Measurements from ENCODE around the gene ARHGAP44.

Gene ARHGAP44

DNA sequence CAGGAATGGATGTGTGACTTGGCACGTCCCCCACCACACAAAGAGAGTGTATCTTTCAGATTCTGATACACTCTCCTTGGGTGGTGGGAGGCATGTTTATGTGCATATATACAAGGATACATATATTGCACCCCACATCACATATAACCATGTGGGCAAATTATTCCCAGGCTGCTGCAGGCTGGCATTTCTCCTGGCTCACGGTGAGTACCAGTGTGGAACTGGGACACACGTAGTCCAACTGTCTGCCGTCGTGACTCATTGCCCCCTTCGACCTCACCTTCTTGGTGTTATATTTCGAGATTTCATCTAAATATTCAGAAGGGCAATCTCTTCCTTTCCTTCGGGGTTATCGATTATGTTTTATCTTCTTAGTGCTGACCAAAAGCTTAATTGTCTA lies 24.4 kb downstream of the ARHGAP44 start:
- TF ChIP-seq, protein P1, sequence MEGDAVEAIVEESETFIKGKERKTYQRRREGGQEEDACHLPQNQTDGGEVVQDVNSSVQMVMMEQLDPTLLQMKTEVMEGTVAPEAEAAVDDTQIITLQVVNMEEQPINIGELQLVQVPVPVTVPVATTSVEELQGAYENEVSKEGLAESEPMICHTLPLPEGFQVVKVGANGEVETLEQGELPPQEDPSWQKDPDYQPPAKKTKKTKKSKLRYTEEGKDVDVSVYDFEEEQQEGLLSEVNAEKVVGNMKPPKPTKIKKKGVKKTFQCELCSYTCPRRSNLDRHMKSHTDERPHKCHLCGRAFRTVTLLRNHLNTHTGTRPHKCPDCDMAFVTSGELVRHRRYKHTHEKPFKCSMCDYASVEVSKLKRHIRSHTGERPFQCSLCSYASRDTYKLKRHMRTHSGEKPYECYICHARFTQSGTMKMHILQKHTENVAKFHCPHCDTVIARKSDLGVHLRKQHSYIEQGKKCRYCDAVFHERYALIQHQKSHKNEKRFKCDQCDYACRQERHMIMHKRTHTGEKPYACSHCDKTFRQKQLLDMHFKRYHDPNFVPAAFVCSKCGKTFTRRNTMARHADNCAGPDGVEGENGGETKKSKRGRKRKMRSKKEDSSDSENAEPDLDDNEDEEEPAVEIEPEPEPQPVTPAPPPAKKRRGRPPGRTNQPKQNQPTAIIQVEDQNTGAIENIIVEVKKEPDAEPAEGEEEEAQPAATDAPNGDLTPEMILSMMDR (IDR thresholded peaks at IDR 0.05; ENCODE audit: borderline replicate concordance, control extremely low read depth, extremely low read depth, insufficient read depth, missing control alignments), result no peak
- no peak for DNase-seq (ENCODE audit: low spot score)
- in situ Hi-C loops (cut with MboI; ENCODE audit: low sequenced_read_pairs, unreplicated experiment), result no loop called here

DNA sequence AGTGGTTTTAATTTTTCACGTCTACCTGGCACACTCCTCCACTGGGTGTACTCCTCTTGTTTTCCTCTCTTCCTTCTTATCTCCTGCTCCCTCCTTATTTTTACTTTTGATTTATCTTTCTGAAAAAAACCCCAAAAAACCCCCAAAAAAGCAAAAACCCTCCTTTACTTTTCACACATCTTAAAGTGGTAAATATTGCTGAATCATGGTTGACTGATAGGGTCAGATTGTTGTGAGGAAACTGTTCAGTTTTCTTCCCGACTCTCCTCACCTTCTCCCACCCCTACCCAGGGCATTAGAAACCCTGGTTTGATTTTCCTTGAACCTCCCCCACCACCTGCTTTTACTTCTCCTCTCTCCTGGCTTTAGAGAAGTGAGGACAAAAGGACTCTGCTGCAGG lies 25.4 kb downstream of the ARHGAP44 start:
- no peak for DNase-seq (ENCODE audit: low spot score)
- in situ Hi-C loops (cut with MboI; ENCODE audit: low sequenced_read_pairs, unreplicated experiment), result no loop called here
- TF ChIP-seq, protein P1 (IDR thresholded peaks at IDR 0.05; ENCODE audit: borderline replicate concordance, control extremely low read depth, extremely low read depth, insufficient read depth, missing control alignments), result no peak

DNA sequence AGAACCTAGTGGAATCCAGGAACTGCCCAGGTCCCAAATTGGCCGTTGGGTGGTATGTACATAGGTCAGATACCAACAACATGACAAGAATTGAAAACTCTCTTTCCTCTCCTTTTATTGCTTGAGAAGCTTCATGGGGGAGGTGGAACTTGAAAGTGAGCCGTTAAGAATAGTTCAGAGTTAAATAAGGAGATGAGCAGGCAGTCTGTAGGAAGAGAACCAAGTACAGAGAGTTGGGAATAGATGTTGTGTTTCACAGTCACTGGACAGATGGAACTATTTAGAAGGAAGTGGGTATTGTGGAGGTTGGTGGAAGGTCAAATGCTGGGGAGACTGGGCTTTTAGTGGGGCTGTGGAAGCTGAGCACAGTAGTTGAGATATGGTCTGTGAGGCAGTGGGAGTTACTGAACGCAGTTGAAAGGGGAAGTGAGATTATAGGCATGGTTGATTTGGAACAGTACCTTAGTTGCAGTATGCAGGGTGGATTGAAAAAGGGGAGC lies 26.4 kb downstream of the ARHGAP44 start:
- TF ChIP-seq, protein P1 (IDR thresholded peaks at IDR 0.05; ENCODE audit: borderline replicate concordance, control extremely low read depth, extremely low read depth, insufficient read depth, missing control alignments), result no peak
- in situ Hi-C loops (cut with MboI; ENCODE audit: low sequenced_read_pairs, unreplicated experiment), result no loop called here
- DNase-seq (ENCODE audit: low spot score), result peak; percentile 65

DNA sequence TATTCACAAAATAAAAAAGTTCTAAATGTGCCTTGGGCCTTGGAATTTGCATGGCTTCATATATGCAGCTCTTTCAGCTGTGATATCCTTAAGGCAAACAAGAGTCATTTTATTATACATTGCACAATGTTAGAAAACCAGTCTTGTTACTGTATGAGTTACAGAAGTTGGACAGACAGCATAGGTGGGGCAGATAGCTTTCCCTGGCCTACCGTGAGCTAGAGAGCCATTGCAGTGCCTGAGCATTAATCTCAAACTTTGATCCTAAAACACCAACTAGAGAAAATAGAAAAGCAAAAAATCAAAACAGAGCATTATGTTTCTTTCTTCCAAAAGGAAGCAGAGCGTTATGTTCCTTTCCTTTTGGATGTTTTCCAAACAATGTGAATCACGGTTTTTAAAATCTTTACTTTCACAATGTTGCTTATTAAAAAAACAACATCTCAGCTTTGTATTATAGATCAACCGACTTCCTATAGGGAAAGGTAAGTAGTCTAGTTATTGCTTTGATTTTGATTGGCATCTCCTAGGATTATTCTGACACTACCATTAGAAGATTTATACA lies 32.2 kb downstream of the ARHGAP44 start:
- TF ChIP-seq, protein P1 (IDR thresholded peaks at IDR 0.05; ENCODE audit: borderline replicate concordance, control extremely low read depth, extremely low read depth, insufficient read depth, missing control alignments), result no peak
- no peak for DNase-seq (ENCODE audit: low spot score)
- in situ Hi-C loops (cut with MboI; ENCODE audit: low sequenced_read_pairs, unreplicated experiment), result no loop called here

DNA sequence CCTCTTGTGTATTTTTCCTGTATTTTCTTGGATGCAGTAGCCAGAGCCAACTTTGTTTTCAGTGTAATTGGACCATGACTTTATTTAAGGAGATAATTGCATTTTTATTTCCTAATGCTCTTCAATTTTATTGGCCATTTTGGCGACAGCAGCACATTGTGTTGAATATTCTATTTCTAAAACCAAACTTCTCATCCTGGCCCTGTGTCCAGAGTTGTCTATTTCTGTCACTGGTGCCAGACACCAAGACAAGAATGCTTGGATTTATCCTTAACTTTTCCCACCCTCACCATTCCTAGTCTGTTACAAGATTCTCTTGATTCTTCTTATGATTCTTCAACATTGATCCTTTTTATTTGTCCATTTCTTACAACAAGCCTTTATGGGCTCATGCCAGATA lies 37.1 kb downstream of the ARHGAP44 start:
- TF ChIP-seq, protein P1 (IDR thresholded peaks at IDR 0.05; ENCODE audit: borderline replicate concordance, control extremely low read depth, extremely low read depth, insufficient read depth, missing control alignments), result no peak
- DNase-seq (ENCODE audit: low spot score), result no peak
- in situ Hi-C loops (cut with MboI; ENCODE audit: low sequenced_read_pairs, unreplicated experiment), result no loop called here

DNA sequence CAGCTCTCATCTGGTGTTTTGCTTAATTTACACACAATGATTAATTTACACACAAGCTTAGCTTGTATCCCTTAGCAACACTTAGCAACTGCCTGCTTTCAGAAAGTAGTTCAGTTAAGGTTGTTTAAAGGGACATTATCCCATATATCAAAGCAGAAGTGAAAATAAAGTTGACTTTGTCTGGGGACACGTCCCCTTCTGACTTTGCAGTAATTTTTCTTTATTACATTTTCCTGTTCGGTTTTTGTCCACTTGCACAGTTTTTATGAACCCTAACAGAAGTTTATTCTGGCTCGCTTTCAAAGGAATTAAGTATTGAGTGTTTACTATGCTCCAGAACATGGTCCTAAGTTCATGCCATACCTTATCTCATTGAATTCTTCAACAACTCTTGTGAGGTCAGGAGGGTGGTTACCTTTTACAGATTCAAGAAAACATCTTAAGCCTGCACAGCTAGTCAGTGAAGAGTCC lies 41.5 kb downstream of the ARHGAP44 start:
- in situ Hi-C loops (cut with MboI; ENCODE audit: low sequenced_read_pairs, unreplicated experiment), result no loop called here
- TF ChIP-seq, protein P1 (IDR thresholded peaks at IDR 0.05; ENCODE audit: borderline replicate concordance, control extremely low read depth, extremely low read depth, insufficient read depth, missing control alignments), result no peak
- DNase-seq (ENCODE audit: low spot score), result no peak
